Endothelial cell of umbilical vein (primary cell): ENCODE data around the gene CDH23.

Source experiments
- EZH2 ChIP-seq: IDR thresholded peaks from 2 replicates; pipeline ENCODE4 v1.6.1; 2012; ENCODE audit warnings: borderline replicate concordance, low read depth, mild to moderate bottlenecking, moderate library complexity, low read length, inconsistent platforms; ENCODE audit not compliant: severe bottlenecking
- FOS ChIP-seq: IDR thresholded peaks from 2 replicates; pipeline ENCODE4 v1.6.1; 2011; ENCODE audit warnings: mild to moderate bottlenecking, low read length, moderate library complexity, borderline replicate concordance; ENCODE audit not compliant: insufficient read depth
- JUN ChIP-seq: IDR thresholded peaks from 2 replicates; pipeline ENCODE4 v1.6.1; 2011; ENCODE audit warnings: borderline replicate concordance, low read depth; ENCODE audit not compliant: insufficient read length, insufficient read depth
- MYC ChIP-seq: IDR thresholded peaks from one replicate; pipeline ENCODE4 v1.6.1; 2011; ENCODE audit warnings: mild to moderate bottlenecking, low read depth, low read length
- POLR2A ChIP-seq: IDR thresholded peaks from 2 replicates; pipeline ENCODE4 v1.6.1; 2012; ENCODE audit warnings: low read depth, mild to moderate bottlenecking, control low read depth, low read length
- TF ChIP-seq, protein P1 (sequence below), 2 donors: IDR thresholded peaks; 1 replicate in 1 of 2; 2 replicates in 1 of 2; pipeline ENCODE4 v1.5.1; 2011; ENCODE audit warnings: low read length in 2 of 2, mild to moderate bottlenecking in 2 of 2, moderate library complexity in 2 of 2, control low read depth in 1 of 2, inconsistent platforms in 1 of 2, low read depth in 1 of 2; ENCODE audit not compliant: insufficient read depth in 1 of 2; ENCODE audit errors: extremely low read depth in 1 of 2
- TF ChIP-seq, protein P2 (sequence below): IDR thresholded peaks from 2 replicates; pipeline ENCODE4 v1.6.1; 2011; ENCODE audit not compliant: insufficient read depth, insufficient read length

DNA sequence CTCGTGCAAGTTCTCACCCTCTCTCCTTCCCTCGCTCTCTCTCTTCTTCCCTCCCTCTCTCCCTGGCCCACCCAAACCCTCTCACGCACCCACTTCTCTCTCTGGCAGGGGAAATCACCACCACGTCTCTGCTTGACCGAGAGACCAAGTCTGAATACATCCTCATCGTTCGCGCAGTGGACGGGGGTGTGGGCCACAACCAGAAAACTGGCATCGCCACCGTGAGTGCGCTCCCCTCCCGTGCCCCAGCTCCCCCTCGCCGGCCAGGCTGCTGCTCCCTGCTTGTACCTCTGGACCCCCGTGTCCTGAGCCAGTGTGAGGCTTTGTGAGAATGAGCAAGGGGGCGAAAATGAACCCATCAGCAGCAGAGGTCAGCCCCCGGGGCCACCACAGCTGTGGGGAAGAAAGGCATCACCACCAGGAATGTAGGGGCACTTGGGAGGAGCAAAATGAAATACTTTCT, 297.4 kb downstream of the CDH23 start:
- TF ChIP-seq, protein P1, sequence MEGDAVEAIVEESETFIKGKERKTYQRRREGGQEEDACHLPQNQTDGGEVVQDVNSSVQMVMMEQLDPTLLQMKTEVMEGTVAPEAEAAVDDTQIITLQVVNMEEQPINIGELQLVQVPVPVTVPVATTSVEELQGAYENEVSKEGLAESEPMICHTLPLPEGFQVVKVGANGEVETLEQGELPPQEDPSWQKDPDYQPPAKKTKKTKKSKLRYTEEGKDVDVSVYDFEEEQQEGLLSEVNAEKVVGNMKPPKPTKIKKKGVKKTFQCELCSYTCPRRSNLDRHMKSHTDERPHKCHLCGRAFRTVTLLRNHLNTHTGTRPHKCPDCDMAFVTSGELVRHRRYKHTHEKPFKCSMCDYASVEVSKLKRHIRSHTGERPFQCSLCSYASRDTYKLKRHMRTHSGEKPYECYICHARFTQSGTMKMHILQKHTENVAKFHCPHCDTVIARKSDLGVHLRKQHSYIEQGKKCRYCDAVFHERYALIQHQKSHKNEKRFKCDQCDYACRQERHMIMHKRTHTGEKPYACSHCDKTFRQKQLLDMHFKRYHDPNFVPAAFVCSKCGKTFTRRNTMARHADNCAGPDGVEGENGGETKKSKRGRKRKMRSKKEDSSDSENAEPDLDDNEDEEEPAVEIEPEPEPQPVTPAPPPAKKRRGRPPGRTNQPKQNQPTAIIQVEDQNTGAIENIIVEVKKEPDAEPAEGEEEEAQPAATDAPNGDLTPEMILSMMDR (IDR thresholded peaks at IDR 0.05; ENCODE audit: extremely low read depth in 1 of 2, insufficient read depth in 1 of 2, low read depth in 1 of 2, low read length in 2 of 2), result no peak
- TF ChIP-seq, protein P2, sequence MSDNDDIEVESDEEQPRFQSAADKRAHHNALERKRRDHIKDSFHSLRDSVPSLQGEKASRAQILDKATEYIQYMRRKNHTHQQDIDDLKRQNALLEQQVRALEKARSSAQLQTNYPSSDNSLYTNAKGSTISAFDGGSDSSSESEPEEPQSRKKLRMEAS, result no peak
- TF ChIP-seq JUN, result no peak
- no peak for TF ChIP-seq POLR2A
- no peak for TF ChIP-seq EZH2
- TF ChIP-seq MYC, result no peak
- TF ChIP-seq FOS, result no peak
